ENCODE measurements around the gene WWOX. TPM values are rescaled to one million over a fixed set of nuclear protein-coding genes. Genes with fewer than 3 reads are reported as not detected.

The WWOX gene
- polyA plus RNA-seq, 1 donor from 2014 or later = 25.6 TPM

GRCh38 chr16:78130950-78131349 is 31.5 kb downstream of the WWOX start (continued):
- no peak for TF ChIP-seq RAD21 (conservative IDR thresholded peaks at IDR 0.05)

- Histone ChIP-seq H3K79me2 (replicated peaks; ENCODE audit: insufficient read depth, low read length) (no peaks in the 10 kb centered on the region), H3K36me3 (ENCODE audit: insufficient read depth, low read length) (no peaks in the 10 kb centered on the region), H3F3A (ENCODE audit: insufficient read depth, low read length, poor library complexity, severe bottlenecking) (no peaks in the 10 kb centered on the region), H4K20me1 (ENCODE audit: insufficient read depth) (no peaks in the 10 kb centered on the region), H3K9me3 (ENCODE audit: low read length) (no peaks in the 10 kb centered on the region), H3K9ac (ENCODE audit: low read length) (no peak overlapping the region), H2AFZ (ENCODE audit: low read depth, low read length) (no peak overlapping the region), H3K4me2 (ENCODE audit: low read length) (no peak overlapping the region), H3K4me3 (ENCODE audit: low read length) (no peak overlapping the region), H3K27ac (ENCODE audit: low read length) (no peak overlapping the region), H3K27me3 (ENCODE audit: insufficient read depth, low read depth, low read length) (no peaks in the 10 kb centered on the region), H3K9me2 (ENCODE audit: insufficient read depth, low read length) (no peaks in the 10 kb centered on the region)
- TF ChIP-seq EP300 (conservative IDR thresholded peaks at IDR 0.05; ENCODE audit: poor library complexity, severe bottlenecking) (no peak), MXI1 (conservative IDR thresholded peaks at IDR 0.05; ENCODE audit: poor library complexity, severe bottlenecking) (no peak), EZH2 (IDR thresholded peaks at IDR 0.05; ENCODE audit: borderline replicate concordance, insufficient read depth, low read length, poor library complexity, severe bottlenecking) (no peak)
These were observed 34.5 kb downstream of the WWOX start for GRCh38 chr16:78133919-78134318.

- H3K9ac ChIP-seq (ENCODE audit: low read length) = no peak overlapping the region
These were observed 35.6 kb downstream of the WWOX start for GRCh38 chr16:78134944-78135619.

More at GRCh38 chr16:78134944-78135619, 35.6 kb downstream of the WWOX start:
- Histone ChIP-seq H3K36me3 (ENCODE audit: insufficient read depth, low read length) (no peaks in the 10 kb centered on the region), H3K9me3 (ENCODE audit: low read length) (no peaks in the 10 kb centered on the region), H4K20me1 (ENCODE audit: insufficient read depth) (no peaks in the 10 kb centered on the region), H2AFZ (ENCODE audit: low read depth, low read length) (no peak overlapping the region), H3K4me3 (ENCODE audit: low read length) (no peak overlapping the region), H3K79me2 (replicated peaks; ENCODE audit: insufficient read depth, low read length) (no peaks in the 10 kb centered on the region), H3F3A (ENCODE audit: insufficient read depth, low read length, poor library complexity, severe bottlenecking) (no peaks in the 10 kb centered on the region), H3K9me2 (ENCODE audit: insufficient read depth, low read length) (no peaks in the 10 kb centered on the region), H3K4me2 (ENCODE audit: low read length) (no peak overlapping the region), H3K27ac (ENCODE audit: low read length) (no peak overlapping the region), H3K27me3 (ENCODE audit: insufficient read depth, low read depth, low read length) (no peaks in the 10 kb centered on the region)
- TF ChIP-seq POLR2AphosphoS5 (IDR thresholded peaks at IDR 0.05) (no peak), EZH2 (IDR thresholded peaks at IDR 0.05; ENCODE audit: borderline replicate concordance, insufficient read depth, low read length, poor library complexity, severe bottlenecking) (no peak), REST (IDR thresholded peaks at IDR 0.05; ENCODE audit: borderline replicate concordance) (no peak), CTCF (IDR thresholded peaks at IDR 0.05; ENCODE audit: poor library complexity, severe bottlenecking) (no peak), MXI1 (conservative IDR thresholded peaks at IDR 0.05; ENCODE audit: poor library complexity, severe bottlenecking) (no peak), TAF1 (IDR thresholded peaks at IDR 0.05; ENCODE audit: low read depth) (no peak), SMC3 (conservative IDR thresholded peaks at IDR 0.05; ENCODE audit: poor library complexity) (no peak), RAD21 (conservative IDR thresholded peaks at IDR 0.05) (no peak), EP300 (conservative IDR thresholded peaks at IDR 0.05; ENCODE audit: poor library complexity, severe bottlenecking) (no peak)

Data from neural cell (in vitro differentiated cells).